K562 (cell line): ENCODE measurements around the gene AHSP.

Experiments used
- CHD2 ChIP-seq: IDR thresholded peaks from 2 replicates; pipeline ENCODE4 v1.6.1; 2011; ENCODE audit warnings: low read depth, low read length
- FOSL1 ChIP-seq: fragments of 200-800 bp; sonication (Bioruptor generic); conservative IDR thresholded peaks from 2 replicates; pipeline ENCODE4 v1.6.1; 2016; ENCODE audit warnings: missing genetic modification characterization, missing compliant biosample characterization
- KDM2B ChIP-seq: fragments of 250-450 bp; sonication (Bioruptor Pico); IDR thresholded peaks from 2 replicates; pipeline ENCODE4 v1.8.0; 2021; ENCODE audit warnings: mild to moderate bottlenecking, moderate library complexity
- NFYB ChIP-seq: IDR thresholded peaks from 2 replicates; pipeline ENCODE4 v1.6.1; 2011; ENCODE audit warnings: mild to moderate bottlenecking, moderate library complexity; ENCODE audit not compliant: insufficient read length; ENCODE audit errors: extremely low read depth
- POLR2A ChIP-seq: fragments of 450-650 bp; conservative IDR thresholded peaks from 2 replicates; pipeline ENCODE4 v1.6.1; 2016
- RCOR1 ChIP-seq, 2 experiments: IDR thresholded peaks; 2 replicates each; pipeline ENCODE4 v1.6.1; 2012; ENCODE audit warnings: low read depth in 2 of 2, low read length in 2 of 2, borderline replicate concordance in 1 of 2, improper control_type of control experiment in 1 of 2
- RFX5 ChIP-seq: IDR thresholded peaks from 2 replicates; pipeline ENCODE4 v1.6.1; 2011; ENCODE audit warnings: low read depth, mild to moderate bottlenecking, improper control_type of control experiment, low read length
- ZBTB1 ChIP-seq: sonication (generic); formaldehyde crosslinking; IDR thresholded peaks from 2 replicates; pipeline ENCODE4 v1.8.1; 2023; ENCODE audit warnings: missing genetic modification reagents, low read depth, mild to moderate bottlenecking, borderline replicate concordance

DNA sequence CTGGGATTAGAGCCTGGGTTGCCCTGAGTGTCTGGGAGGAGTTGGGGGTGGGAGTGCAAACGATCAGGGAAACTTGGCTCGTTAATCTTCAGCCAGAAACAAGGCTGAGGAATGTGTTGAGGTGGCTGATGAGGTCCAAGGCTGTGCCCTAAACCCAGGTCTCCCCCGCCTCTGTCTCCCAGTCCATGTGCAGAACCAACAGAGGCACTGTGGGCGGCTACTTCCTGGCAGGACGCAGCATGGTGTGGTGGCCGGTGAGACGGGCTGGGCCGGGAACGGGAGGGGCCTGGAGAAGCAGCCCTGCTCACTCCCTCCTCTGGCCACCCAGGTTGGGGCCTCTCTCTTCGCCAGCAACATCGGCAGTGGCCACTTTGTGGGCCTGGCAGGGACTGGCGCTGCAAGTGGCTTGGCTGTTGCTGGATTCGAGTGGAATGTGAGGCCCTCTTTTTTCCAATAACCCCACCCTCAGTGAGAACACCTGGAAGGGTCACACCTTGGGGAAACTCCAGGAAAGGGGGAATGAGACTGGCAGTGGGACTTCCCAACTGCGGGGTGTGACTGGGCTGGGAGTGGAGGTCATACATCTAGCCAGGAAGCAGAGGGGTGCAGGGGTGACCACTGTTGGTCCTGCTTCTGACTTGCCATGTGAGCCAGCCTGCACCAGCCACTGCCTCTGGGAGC lies 43.1 kb upstream of the AHSP start:
- TF ChIP-seq ZBTB1 (CRISPR knock-in tag) (no peak), RCOR1 (IDR thresholded peaks at IDR 0.05; ENCODE audit: borderline replicate concordance in 1 of 2, low read depth in 2 of 2, low read length in 2 of 2) (no peak), POLR2A (no peak), NFYB (no peak), KDM2B (CRISPR knock-in tag) (no peak), RFX5 (no peak), FOSL1 (tag) (no peak), CHD2 (no peak)
